Measurements from ENCODE around the gene SPI1.

GRCh38 chr11:47357985-47358730, 20.2 kb downstream of the SPI1 start:
- TF ChIP-seq, protein P1, sequence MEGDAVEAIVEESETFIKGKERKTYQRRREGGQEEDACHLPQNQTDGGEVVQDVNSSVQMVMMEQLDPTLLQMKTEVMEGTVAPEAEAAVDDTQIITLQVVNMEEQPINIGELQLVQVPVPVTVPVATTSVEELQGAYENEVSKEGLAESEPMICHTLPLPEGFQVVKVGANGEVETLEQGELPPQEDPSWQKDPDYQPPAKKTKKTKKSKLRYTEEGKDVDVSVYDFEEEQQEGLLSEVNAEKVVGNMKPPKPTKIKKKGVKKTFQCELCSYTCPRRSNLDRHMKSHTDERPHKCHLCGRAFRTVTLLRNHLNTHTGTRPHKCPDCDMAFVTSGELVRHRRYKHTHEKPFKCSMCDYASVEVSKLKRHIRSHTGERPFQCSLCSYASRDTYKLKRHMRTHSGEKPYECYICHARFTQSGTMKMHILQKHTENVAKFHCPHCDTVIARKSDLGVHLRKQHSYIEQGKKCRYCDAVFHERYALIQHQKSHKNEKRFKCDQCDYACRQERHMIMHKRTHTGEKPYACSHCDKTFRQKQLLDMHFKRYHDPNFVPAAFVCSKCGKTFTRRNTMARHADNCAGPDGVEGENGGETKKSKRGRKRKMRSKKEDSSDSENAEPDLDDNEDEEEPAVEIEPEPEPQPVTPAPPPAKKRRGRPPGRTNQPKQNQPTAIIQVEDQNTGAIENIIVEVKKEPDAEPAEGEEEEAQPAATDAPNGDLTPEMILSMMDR (IDR thresholded peaks at IDR 0.05) = no peak
- TF ChIP-seq EZH2 (IDR thresholded peaks at IDR 0.05) (no peak), EZH2phosphoT487 (IDR thresholded peaks at IDR 0.05) (no peak)

All from neural progenitor cell (in vitro differentiated cells).